BJ (cell line): Measurements from ENCODE around the gene HRH1. TPM values are rescaled to one million over a fixed set of nuclear protein-coding genes. Genes with fewer than 3 reads are reported as not detected.

Experiments
- CTCF ChIA-PET: fragments of 350-600 bp; formaldehyde crosslinking; extraction: SDS; loops from one replicate; lab custom pipeline; 2021; ENCODE audit warnings: antibody characterized with exemption, inconsistent platforms; lab: Yijun Ruan, JAX
- POLR2A ChIA-PET: fragments of 300-600 bp; sonication (Branson Sonifier 250); formaldehyde crosslinking; extraction: SDS; loops from one replicate; lab custom pipeline; 2021; ENCODE audit warnings: antibody characterized with exemption; lab: Charles Lee
- DNase-seq: peaks from one replicate; pipeline ENCODE4 v3.0.0-alpha.2; 2011; ENCODE audit warnings: low read depth
- H3K27me3 ChIP-seq: 2 replicates; pipeline ENCODE4 v1.6.0; 2011; ENCODE audit warnings: low read length; ENCODE audit not compliant: control insufficient read depth, insufficient read depth
- H3K36me3 ChIP-seq: 2 replicates; pipeline ENCODE4 v1.5.1; 2011; ENCODE audit warnings: low read length; ENCODE audit not compliant: control insufficient read depth, insufficient read depth
- H3K4me3 ChIP-seq: 2 replicates; pipeline ENCODE4 v1.5.1; 2011; ENCODE audit warnings: low read depth, mild to moderate bottlenecking, control low read depth, low read length
- polyA plus RNA-seq: library from polyadenylated mRNA; depleted of rRNA; stranded (reverse); fragments of >200 nt; gene quantifications from 2 replicates; pipeline ENCODE4 v1.2.3, GENCODE V29; 2011
- TF ChIP-seq, protein P1 (sequence below): IDR thresholded peaks from 2 replicates; pipeline ENCODE4 v1.5.1; 2011; ENCODE audit warnings: low read depth, mild to moderate bottlenecking, control low read depth, inconsistent platforms, low read length, moderate library complexity; ENCODE audit not compliant: insufficient read depth

HRH1 gene
- polyA plus RNA-seq, 1 experiment, result 8.8 TPM

DNA sequence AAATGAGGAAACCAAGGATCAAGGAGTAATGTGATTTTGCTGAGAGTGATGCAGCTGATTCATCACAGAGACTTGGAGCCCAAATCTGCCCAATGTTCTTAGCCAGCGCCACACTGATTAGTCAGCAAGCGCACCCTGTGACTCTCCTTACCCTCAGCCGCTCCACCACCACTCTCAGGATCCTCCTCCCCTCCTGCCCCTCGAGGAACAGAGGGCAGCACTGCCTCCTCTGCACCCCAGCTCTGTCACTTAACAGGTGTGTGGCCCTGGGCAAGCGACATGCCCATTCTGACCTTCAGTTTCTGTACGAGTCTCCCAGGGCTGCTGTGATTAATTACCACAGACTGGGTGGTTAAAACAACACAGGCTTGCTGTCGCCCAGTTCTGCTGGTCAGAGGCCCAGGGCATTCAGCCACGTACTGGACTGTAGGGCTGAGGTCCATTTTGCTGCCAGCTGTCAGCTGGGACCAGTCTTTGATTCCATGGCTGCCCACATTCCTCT, 36.1 kb upstream of the HRH1 start:
- TF ChIP-seq, protein P1, sequence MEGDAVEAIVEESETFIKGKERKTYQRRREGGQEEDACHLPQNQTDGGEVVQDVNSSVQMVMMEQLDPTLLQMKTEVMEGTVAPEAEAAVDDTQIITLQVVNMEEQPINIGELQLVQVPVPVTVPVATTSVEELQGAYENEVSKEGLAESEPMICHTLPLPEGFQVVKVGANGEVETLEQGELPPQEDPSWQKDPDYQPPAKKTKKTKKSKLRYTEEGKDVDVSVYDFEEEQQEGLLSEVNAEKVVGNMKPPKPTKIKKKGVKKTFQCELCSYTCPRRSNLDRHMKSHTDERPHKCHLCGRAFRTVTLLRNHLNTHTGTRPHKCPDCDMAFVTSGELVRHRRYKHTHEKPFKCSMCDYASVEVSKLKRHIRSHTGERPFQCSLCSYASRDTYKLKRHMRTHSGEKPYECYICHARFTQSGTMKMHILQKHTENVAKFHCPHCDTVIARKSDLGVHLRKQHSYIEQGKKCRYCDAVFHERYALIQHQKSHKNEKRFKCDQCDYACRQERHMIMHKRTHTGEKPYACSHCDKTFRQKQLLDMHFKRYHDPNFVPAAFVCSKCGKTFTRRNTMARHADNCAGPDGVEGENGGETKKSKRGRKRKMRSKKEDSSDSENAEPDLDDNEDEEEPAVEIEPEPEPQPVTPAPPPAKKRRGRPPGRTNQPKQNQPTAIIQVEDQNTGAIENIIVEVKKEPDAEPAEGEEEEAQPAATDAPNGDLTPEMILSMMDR, result no peak
- Histone ChIP-seq H3K36me3 (no peaks in the 10 kb centered on the region), H3K4me3 (no peak overlapping the region), H3K27me3 (0 out of 2 replicates have a peak, but pooled peaks cover 3% of the 10 kb centered on the region)
- DNase-seq, result no peak
- CTCF ChIA-PET, result interaction anchor here (1.1 to 2.3 kb wide), 2 partner anchors 37 to 59 kb away, joined by 4 to 6 read pairs; no protein-coding TSS in a partner anchor
- POLR2A ChIA-PET, result interaction anchor here (1.0 kb wide), 1 partner anchor 22 kb away, joined by 3 read pairs; no protein-coding TSS in a partner anchor

DNA sequence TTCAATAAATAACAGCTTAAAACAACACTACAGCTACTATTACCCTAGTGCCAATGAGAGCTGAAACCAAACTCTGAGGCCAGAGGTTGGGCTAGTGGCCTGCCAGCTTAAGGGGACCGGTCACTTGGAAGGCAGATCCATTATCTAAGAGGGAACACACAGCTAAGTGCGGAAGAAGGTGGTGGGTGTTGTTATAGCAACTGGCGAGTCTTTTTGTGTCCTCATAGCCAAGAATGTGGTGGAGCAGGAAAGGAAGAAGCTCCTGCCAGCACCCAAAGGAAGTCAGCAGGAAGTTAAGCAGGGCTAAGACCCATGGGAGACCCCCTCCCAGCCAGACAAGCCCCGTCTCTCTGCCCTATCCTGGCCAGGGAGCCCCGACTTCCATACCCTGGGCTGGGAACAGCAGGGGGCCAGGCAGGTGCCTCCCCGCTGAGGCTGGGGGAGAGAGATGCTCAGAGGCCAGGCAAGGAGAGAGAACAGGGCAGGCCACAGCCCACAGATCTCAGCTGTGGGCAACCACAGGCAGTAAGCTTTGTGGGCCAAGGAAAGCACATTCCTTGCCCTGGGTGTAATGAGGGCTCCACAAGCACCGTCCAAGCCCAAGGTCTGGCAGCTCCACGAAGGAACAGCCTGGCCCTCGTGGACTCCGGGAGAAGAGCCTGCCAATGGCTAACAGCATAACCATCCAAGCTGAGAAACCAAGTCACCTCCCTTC, 34.0 kb upstream of the HRH1 start:
- no peak for DNase-seq
- 0 out of 2 replicates have a peak, but pooled peaks cover 3% of the 10 kb centered on the region for H3K27me3 ChIP-seq
- CTCF ChIA-PET, result interaction anchor here (2.3 kb wide), 1 partner anchor 10 kb away, joined by 7 read pairs; no protein-coding TSS in a partner anchor
- H3K4me3 ChIP-seq, result no peak overlapping the region
- POLR2A ChIA-PET, result no interaction called here
- H3K36me3 ChIP-seq, result no peaks in the 10 kb centered on the region
- TF ChIP-seq, protein P1, result no peak

DNA sequence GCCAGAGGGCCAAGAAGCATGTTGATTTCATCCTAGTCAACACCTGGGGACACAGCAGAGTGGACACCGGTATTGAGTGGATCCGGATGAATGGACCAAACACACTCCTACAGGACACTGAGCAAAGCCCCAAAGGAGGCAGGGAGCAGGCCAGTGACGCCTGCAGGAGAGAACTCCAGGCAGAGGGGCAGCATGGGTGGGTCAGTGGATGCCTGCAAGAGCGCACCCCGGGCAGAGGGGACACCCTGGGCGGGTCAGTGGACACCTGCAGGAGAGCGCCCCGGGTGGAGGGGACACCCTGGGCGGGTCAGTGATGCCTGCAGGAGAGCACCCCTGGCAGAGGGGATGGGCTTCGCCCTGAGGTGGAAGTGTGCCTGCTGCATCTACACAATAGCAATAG, 27.6 kb upstream of the HRH1 start:
- H3K4me3 ChIP-seq, result no peak overlapping the region
- H3K27me3 ChIP-seq, result no peaks in the 10 kb centered on the region
- ChIA-PET POLR2A (no interaction called here), CTCF (no interaction called here)
- DNase-seq, result no peak
- no peaks in the 10 kb centered on the region for H3K36me3 ChIP-seq
- TF ChIP-seq, protein P1, result no peak

DNA sequence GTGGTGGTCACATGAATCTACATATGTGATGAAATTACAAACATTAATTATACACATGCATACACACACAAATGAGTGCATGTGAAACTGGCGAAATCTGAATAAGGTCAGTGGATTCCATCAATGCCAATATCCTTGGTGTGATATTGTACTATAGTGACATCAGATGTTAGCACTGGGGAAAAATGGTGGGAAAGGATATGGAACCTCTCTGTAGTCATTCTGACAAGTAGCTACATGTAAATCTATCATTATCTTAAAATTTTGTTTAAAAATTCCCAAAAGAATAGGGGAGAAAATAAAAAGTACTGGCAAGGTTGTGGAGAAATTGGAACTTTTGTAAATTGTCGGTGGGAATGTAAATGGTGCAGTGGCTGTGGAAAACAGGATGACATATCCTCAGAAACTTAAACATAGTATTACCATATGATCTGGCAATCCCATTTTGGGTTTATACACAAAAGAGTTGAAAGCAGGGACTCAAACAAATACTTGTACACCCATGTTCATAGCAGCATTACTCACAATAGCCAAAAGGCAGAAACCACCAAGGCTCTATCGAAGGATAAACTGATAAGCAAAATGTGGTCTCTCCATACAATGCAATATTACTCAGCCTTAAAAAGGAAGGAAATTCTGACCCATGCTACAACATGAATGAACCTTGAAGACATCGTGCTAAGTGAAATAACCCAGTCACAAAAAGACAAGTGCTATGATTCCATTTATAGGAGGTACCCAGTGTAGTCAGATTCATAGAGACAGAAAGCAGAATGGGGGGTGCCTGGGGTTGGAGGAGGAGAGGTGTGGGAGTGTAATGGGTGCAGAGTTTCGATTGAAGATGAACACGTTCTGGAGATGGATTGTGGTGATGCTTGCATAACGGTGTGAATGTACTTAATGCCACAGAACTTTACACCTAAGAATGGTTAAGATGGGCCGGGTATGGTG, 25.3 kb upstream of the HRH1 start:
- ChIA-PET CTCF (no interaction called here), POLR2A (no interaction called here)
- no peaks in the 10 kb centered on the region for H3K27me3 ChIP-seq
- DNase-seq, result no peak
- TF ChIP-seq, protein P1, result no peak
- H3K36me3 ChIP-seq, result no peaks in the 10 kb centered on the region
- no peak overlapping the region for H3K4me3 ChIP-seq
